BE2C (cell line): ENCODE results near the gene ATAD2B.

ENCODE experiments used
- DNase-seq: peaks from one replicate; pipeline ENCODE4 v3.0.0-alpha.2; 2020
- H3K27me3 ChIP-seq: fragments of 250-450 bp; sonication (Bioruptor Pico); 2 replicates; pipeline ENCODE4 v1.5.1; 2020; ENCODE audit warnings: mild to moderate bottlenecking
- H3K36me3 ChIP-seq: fragments of 250-450 bp; sonication (Bioruptor Pico); 2 replicates; pipeline ENCODE4 v1.5.1; 2020; ENCODE audit warnings: mild to moderate bottlenecking
- H3K4me1 ChIP-seq: fragments of 250-450 bp; sonication (Bioruptor Pico); 2 replicates; pipeline ENCODE4 v1.5.1; 2020
- H3K4me3 ChIP-seq: 2 replicates; pipeline ENCODE4 v1.5.1; 2011; ENCODE audit warnings: low read depth, low read length
- H3K9me3 ChIP-seq: fragments of 250-450 bp; sonication (Bioruptor Pico); 2 replicates; pipeline ENCODE4 v1.5.1; 2020
- CTCF ChIP-seq: IDR thresholded peaks from 2 replicates; pipeline ENCODE4 v1.5.1; 2012; ENCODE audit warnings: mild to moderate bottlenecking, low read depth, low read length

ATAD2B gene

GRCh38 chr2:23803264-23803964, 123.5 kb downstream of the ATAD2B start:
- H3K4me1 ChIP-seq = no peaks in the 10 kb centered on the region; the same call in 1 of the 2 replicates
- DNase-seq = no peak
- no peaks in the 10 kb centered on the region for H3K9me3 ChIP-seq
- no peak overlapping the region for H3K4me3 ChIP-seq
- 0 out of 2 replicates have a peak, but pooled peaks cover 6% of the 10 kb centered on the region for H3K36me3 ChIP-seq
- no peaks in the 10 kb centered on the region for H3K27me3 ChIP-seq
- TF ChIP-seq CTCF = no peak

- DNase-seq = no peak
- Histone ChIP-seq H3K4me1 (no peaks in the 10 kb centered on the region; the same call in 1 of the 2 replicates), H3K27me3 (no peaks in the 10 kb centered on the region), H3K9me3 (no peaks in the 10 kb centered on the region), H3K36me3 (0 out of 2 replicates have a peak, but pooled peaks cover 6% of the 10 kb centered on the region), H3K4me3 (no peak overlapping the region)
- TF ChIP-seq CTCF = no peak
Observed at GRCh38 chr2:23801396-23801795, 125.5 kb downstream of the ATAD2B start.

- no peak for TF ChIP-seq CTCF
Observed at GRCh38 chr2:23794234-23794633, 132.7 kb downstream of the ATAD2B start.

GRCh38 chr2:23793476-23793875, 133.4 kb downstream of the ATAD2B start:
- DNase-seq = no peak
- H3K27me3 ChIP-seq = no peaks in the 10 kb centered on the region
- no peak for TF ChIP-seq CTCF

More at GRCh38 chr2:23794234-23794633, 132.7 kb downstream of the ATAD2B start:
- Histone ChIP-seq H3K9me3 (no peaks in the 10 kb centered on the region), H3K27me3 (no peaks in the 10 kb centered on the region), H3K36me3 (no peaks in the 10 kb centered on the region), H3K4me3 (no peak overlapping the region), H3K4me1 (no peaks in the 10 kb centered on the region; the same call in 1 of the 2 replicates)
- DNase-seq = no peak

GRCh38 chr2:23791030-23791429, 135.9 kb downstream of the ATAD2B start:
- no peak for DNase-seq
- Histone ChIP-seq H3K4me3 (no peak overlapping the region), H3K36me3 (no peaks in the 10 kb centered on the region), H3K9me3 (no peaks in the 10 kb centered on the region), H3K27me3 (no peaks in the 10 kb centered on the region), H3K4me1 (no peaks in the 10 kb centered on the region; the same call in 1 of the 2 replicates)
- no peak for TF ChIP-seq CTCF

More at GRCh38 chr2:23793476-23793875, 133.4 kb downstream of the ATAD2B start:
- Histone ChIP-seq H3K4me3 (no peak overlapping the region), H3K36me3 (no peaks in the 10 kb centered on the region), H3K4me1 (no peaks in the 10 kb centered on the region; the same call in 1 of the 2 replicates), H3K9me3 (no peaks in the 10 kb centered on the region)

- DNase-seq = no peak
Observed at GRCh38 chr2:23789012-23789411, 137.9 kb downstream of the ATAD2B start.

More at GRCh38 chr2:23789012-23789411, 137.9 kb downstream of the ATAD2B start:
- H3K4me1 ChIP-seq = no peaks in the 10 kb centered on the region; the same call in 1 of the 2 replicates
- H3K36me3 ChIP-seq = peaks cover 3% of the 10 kb centered on the region
- H3K4me3 ChIP-seq = no peak overlapping the region
- H3K9me3 ChIP-seq = no peaks in the 10 kb centered on the region
- H3K27me3 ChIP-seq = no peaks in the 10 kb centered on the region
- TF ChIP-seq CTCF = no peak
